ENCODE results near the gene PDIK1L.

The PDIK1L gene

DNA sequence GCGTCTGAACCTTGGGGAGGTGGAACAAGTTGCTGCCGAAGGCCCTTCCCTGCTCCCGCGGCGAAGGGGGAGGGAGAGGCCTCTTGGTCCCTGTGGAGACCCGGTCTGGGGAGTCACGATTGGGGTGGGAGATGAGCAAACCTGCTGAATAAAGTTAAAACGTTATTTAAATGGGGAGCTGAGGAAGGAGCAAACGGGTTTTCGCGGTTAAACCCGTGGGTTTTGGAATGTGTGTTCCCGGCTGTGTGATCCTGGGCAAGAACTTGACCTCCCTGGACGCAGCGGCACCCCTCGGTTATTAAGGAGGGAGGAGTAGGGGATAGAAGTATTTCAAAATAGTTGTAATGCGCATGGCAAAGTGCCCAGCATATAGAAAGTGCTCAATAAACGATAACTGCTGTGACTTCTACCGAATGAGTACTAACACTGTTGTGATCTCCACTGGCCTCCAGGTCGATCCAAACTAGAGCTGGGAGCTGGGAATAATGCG, 50.6 kb downstream of the PDIK1L start:
- H2BK120ac ChIP-seq (ENCODE audit: low read depth, low read length): no peak overlapping the region
- H3K4me3 ChIP-seq (ENCODE audit: low read length in 2 of 2): peak overlapping the region in 1 of 2 donors; percentile 72
- peaks cover 32 to 43% of the 10 kb centered on the region in 2 donors for H3K4me1 ChIP-seq (ENCODE audit: control insufficient read depth in 2 of 2, insufficient read depth in 1 of 2, low read depth in 1 of 2, low read length in 2 of 2)

DNA sequence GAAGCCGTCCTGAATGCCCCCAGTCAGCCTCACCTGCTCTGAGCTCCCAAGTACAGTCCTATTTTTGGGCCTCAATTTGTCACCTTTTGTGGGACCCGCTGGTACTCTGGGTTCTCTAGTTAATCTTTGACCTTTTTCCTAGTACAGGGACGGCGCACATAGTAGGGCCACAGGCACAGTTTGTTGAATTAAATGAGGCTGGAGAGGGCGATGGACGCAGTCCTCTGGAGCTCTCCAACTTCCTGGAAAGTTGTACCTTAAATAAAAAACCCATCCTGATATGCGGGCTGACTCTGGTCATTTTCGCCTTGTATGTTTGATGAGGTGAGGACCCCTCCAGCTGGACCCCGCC, 52.0 kb downstream of the PDIK1L start:
- Histone ChIP-seq H2BK120ac (ENCODE audit: low read depth, low read length) (no peak overlapping the region), H3K4me2 (ENCODE audit: insufficient read depth, low read length, poor library complexity, severe bottlenecking) (peak overlapping the region; percentile 65), H3K27ac (replicated peaks; ENCODE audit: low read length) (no peak overlapping the region), H2BK12ac (ENCODE audit: low read length) (peak overlapping the region; percentile 65), H3K9me3 (replicated peaks in 1 of 2; ENCODE audit: control insufficient read depth in 2 of 2, insufficient read depth in 1 of 2, low read depth in 1 of 2, low read length in 2 of 2) (no peaks in the 10 kb centered on the region), H2BK5ac (ENCODE audit: low read length) (no peak overlapping the region), H3K4me1 (ENCODE audit: control insufficient read depth in 2 of 2, insufficient read depth in 1 of 2, low read depth in 1 of 2, low read length in 2 of 2) (peaks cover 29 to 42% of the 10 kb centered on the region in 2 donors), H3K18ac (ENCODE audit: low read length) (peak overlapping the region; percentile 89), H3K27me3 (ENCODE audit: control insufficient read depth in 3 of 3, insufficient read depth in 3 of 3, low read depth in 1 of 3, low read length in 3 of 3) (peaks cover 3 to 26% (median 3%) of the 10 kb centered on the region in 3 experiments), H4K91ac (ENCODE audit: low read depth, low read length, poor library complexity) (no peak overlapping the region), H4K8ac (ENCODE audit: low read depth, low read length) (no peak overlapping the region), H3K36me3 (replicated peaks in 1 of 2; ENCODE audit: control insufficient read depth in 2 of 2, insufficient read depth in 2 of 2, low read length in 2 of 2) (no peaks in the 10 kb centered on the region), H3K4me3 (ENCODE audit: low read length in 2 of 2) (peak overlapping the region in 1 of 2 donors; percentile 27), H3K4ac (ENCODE audit: low read length) (no peak overlapping the region), H3K79me1 (ENCODE audit: low read depth, low read length) (no peaks in the 10 kb centered on the region), H2AFZ (ENCODE audit: low read length) (peak overlapping the region; percentile 95), H2BK15ac (ENCODE audit: low read length) (peak overlapping the region; percentile 84), H2AK5ac (ENCODE audit: low read depth, low read length) (no peak overlapping the region), H3K9ac (ENCODE audit: low read depth, low read length, poor library complexity) (no peak overlapping the region), H3K14ac (ENCODE audit: low read length) (no peak overlapping the region), H3K23ac (ENCODE audit: low read depth, low read length, poor library complexity) (no peak overlapping the region)
- no CpG with 5 or more reads among the region's 9 CpGs for WGBS, 2 donors (ENCODE audit: extremely low coverage in 2 of 2, insufficient read length in 2 of 2, insufficient replicate concordance in 1 of 2)
- no peak for DNase-seq (ENCODE audit: low spot score)

More for the DNA sequence above, 50.6 kb downstream of the PDIK1L start:
- Histone ChIP-seq H2BK12ac (ENCODE audit: low read length) (peak overlapping the region; percentile 69), H3K9ac (ENCODE audit: low read depth, low read length, poor library complexity) (peak overlapping the region; percentile 47), H3K14ac (ENCODE audit: low read length) (no peak overlapping the region), H2AK5ac (ENCODE audit: low read depth, low read length) (no peak overlapping the region), H4K8ac (ENCODE audit: low read depth, low read length) (no peak overlapping the region), H4K91ac (ENCODE audit: low read depth, low read length, poor library complexity) (no peak overlapping the region), H3K18ac (ENCODE audit: low read length) (peak overlapping the region; percentile 93), H3K4me2 (ENCODE audit: insufficient read depth, low read length, poor library complexity, severe bottlenecking) (peak overlapping the region; percentile 75), H2BK5ac (ENCODE audit: low read length) (no peak overlapping the region), H3K36me3 (replicated peaks in 1 of 2; ENCODE audit: control insufficient read depth in 2 of 2, insufficient read depth in 2 of 2, low read length in 2 of 2) (no peaks in the 10 kb centered on the region), H3K27ac (replicated peaks; ENCODE audit: low read length) (no peak overlapping the region), H3K27me3 (ENCODE audit: control insufficient read depth in 3 of 3, insufficient read depth in 3 of 3, low read depth in 1 of 3, low read length in 3 of 3) (peaks cover 3 to 26% (median 3%) of the 10 kb centered on the region in 3 experiments), H3K9me3 (replicated peaks in 1 of 2; ENCODE audit: control insufficient read depth in 2 of 2, insufficient read depth in 1 of 2, low read depth in 1 of 2, low read length in 2 of 2) (no peaks in the 10 kb centered on the region), H3K23ac (ENCODE audit: low read depth, low read length, poor library complexity) (peak overlapping the region; percentile 87), H3K79me1 (ENCODE audit: low read depth, low read length) (no peaks in the 10 kb centered on the region), H2BK15ac (ENCODE audit: low read length) (no peak overlapping the region), H2AFZ (ENCODE audit: low read length) (no peak overlapping the region), H3K4ac (ENCODE audit: low read length) (no peak overlapping the region)
- WGBS, 2 donors (ENCODE audit: extremely low coverage in 2 of 2, insufficient read length in 2 of 2, insufficient replicate concordance in 1 of 2): no CpG with 5 or more reads among the region's 21 CpGs
- DNase-seq (ENCODE audit: low spot score): no peak

DNA sequence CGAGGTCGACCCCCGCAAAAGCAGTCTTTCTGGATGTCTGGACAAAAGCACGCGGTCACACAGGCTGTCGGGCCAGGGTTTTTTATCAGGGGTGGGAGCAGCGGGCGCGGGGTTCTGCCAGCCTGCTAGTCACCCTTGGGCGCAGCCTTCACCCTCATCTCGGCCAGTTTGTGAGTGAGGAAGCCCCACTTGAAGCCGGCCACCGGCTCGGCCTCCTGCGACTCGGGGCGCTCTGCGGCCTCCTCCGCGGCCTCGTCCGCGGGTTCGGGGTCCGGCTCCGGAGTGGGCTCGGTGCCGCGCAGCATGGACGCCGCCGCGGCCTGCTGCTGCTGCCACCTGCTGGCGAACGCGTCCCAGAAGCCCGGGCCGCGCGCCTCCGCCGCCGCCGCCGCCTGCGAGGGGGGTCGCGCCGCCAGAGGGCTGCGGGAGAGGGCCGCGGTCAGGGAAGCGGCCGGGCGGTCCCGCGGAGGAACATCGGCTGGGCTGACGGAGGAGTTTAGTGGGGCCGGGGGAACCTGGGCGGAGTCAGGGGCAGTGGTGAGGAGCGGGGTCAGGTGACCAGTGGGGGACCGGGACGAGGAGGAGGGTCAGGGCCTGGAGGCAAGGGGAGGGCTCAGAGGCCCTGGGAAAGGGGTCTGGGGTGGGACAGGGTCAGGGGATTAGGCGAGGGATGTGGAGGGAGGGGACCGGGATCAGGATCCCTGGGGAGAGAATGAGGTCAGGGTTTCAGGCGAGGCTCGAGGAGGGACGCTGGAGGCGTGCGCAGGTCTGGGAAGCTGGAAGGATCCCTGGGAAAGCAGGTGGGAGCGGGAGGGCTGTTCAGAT, 52.6 kb downstream of the PDIK1L start:
- no peaks in the 10 kb centered on the region for H3K9me3 ChIP-seq (replicated peaks in 1 of 2; ENCODE audit: control insufficient read depth in 2 of 2, insufficient read depth in 1 of 2, low read depth in 1 of 2, low read length in 2 of 2)
- peak overlapping the region; percentile 86 for H3K27ac ChIP-seq (replicated peaks; ENCODE audit: low read length)
- peak overlapping the region; percentile 50 for H3K14ac ChIP-seq (ENCODE audit: low read length)
- DNase-seq (ENCODE audit: low spot score): peak; percentile 80
- peak overlapping the region; percentile 95 for H2AFZ ChIP-seq (ENCODE audit: low read length)
- peak overlapping the region; percentile 75 for H3K9ac ChIP-seq (ENCODE audit: low read depth, low read length, poor library complexity)
- H3K23ac ChIP-seq (ENCODE audit: low read depth, low read length, poor library complexity): peak overlapping the region; percentile 94
- H3K27me3 ChIP-seq (ENCODE audit: control insufficient read depth in 3 of 3, insufficient read depth in 3 of 3, low read depth in 1 of 3, low read length in 3 of 3): peaks cover 3 to 26% (median 3%) of the 10 kb centered on the region in 3 experiments
- H4K8ac ChIP-seq (ENCODE audit: low read depth, low read length): no peak overlapping the region
- peaks cover 29 to 42% of the 10 kb centered on the region in 2 donors for H3K4me1 ChIP-seq (ENCODE audit: control insufficient read depth in 2 of 2, insufficient read depth in 1 of 2, low read depth in 1 of 2, low read length in 2 of 2)
- no peak overlapping the region for H3K4ac ChIP-seq (ENCODE audit: low read length)
- H3K79me1 ChIP-seq (ENCODE audit: low read depth, low read length): no peaks in the 10 kb centered on the region
- peak overlapping the region; percentile 89 for H3K18ac ChIP-seq (ENCODE audit: low read length)
- H2BK15ac ChIP-seq (ENCODE audit: low read length): peak overlapping the region; percentile 97
- H3K4me3 ChIP-seq (ENCODE audit: low read length in 2 of 2): peak overlapping the region; percentile 35 to 71
- no peaks in the 10 kb centered on the region for H3K36me3 ChIP-seq (replicated peaks in 1 of 2; ENCODE audit: control insufficient read depth in 2 of 2, insufficient read depth in 2 of 2, low read length in 2 of 2)
- H2BK120ac ChIP-seq (ENCODE audit: low read depth, low read length): peak overlapping the region; percentile 70
- WGBS, 2 donors (ENCODE audit: extremely low coverage in 2 of 2, insufficient read length in 2 of 2, insufficient replicate concordance in 1 of 2): no CpG with 5 or more reads among the region's 72 CpGs
- H2BK5ac ChIP-seq (ENCODE audit: low read length): peak overlapping the region; percentile 96
- peak overlapping the region; percentile 96 for H2AK5ac ChIP-seq (ENCODE audit: low read depth, low read length)
- H2BK12ac ChIP-seq (ENCODE audit: low read length): peak overlapping the region; percentile 69
- H3K4me2 ChIP-seq (ENCODE audit: insufficient read depth, low read length, poor library complexity, severe bottlenecking): peak overlapping the region; percentile 65
- peak overlapping the region; percentile 69 for H4K91ac ChIP-seq (ENCODE audit: low read depth, low read length, poor library complexity)

Data from neuronal stem cell (in vitro differentiated cells).